GM10847 (cell line): ENCODE data around the gene RABGEF1.
A peak's percentile ranks its signal among the peaks of the same experiment; 100 is the strongest.

Experiments
- POLR2A ChIP-seq: IDR thresholded peaks from 2 replicates; pipeline ENCODE4 v1.6.1; 2011; ENCODE audit not compliant: insufficient read length; ENCODE audit errors: extremely low read depth

Gene RABGEF1

GRCh38 chr7:66740302-66740979, at the start of gene RABGEF1:
Gene RABGEF1, plus strand, starts transcription at chr7:66740733. Its CDS starts 31,167 bp downstream, at chr7:66771900.
- peak; percentile 60 for TF ChIP-seq POLR2A

- no peak for TF ChIP-seq POLR2A
These were observed 47.2 kb upstream of the RABGEF1 start for GRCh38 chr7:66693331-66693730.

GRCh38 chr7:66694286-66694685, 46.2 kb upstream of the RABGEF1 start:
- TF ChIP-seq POLR2A: no peak

GRCh38 chr7:66696774-66697191, 43.8 kb upstream of the RABGEF1 start:
- no peak for TF ChIP-seq POLR2A

GRCh38 chr7:66697449-66698438, 42.8 kb upstream of the RABGEF1 start:
- TF ChIP-seq POLR2A: no peak

GRCh38 chr7:66698652-66699205, 41.8 kb upstream of the RABGEF1 start:
- no peak for TF ChIP-seq POLR2A

GRCh38 chr7:66699998-66700397, 40.5 kb upstream of the RABGEF1 start:
- TF ChIP-seq POLR2A: no peak

- TF ChIP-seq POLR2A: no peak
These were observed 39.9 kb upstream of the RABGEF1 start for GRCh38 chr7:66700633-66701131.

GRCh38 chr7:66707825-66708224, 32.7 kb upstream of the RABGEF1 start:
- no peak for TF ChIP-seq POLR2A

- no peak for TF ChIP-seq POLR2A
These were observed 26.8 kb upstream of the RABGEF1 start for GRCh38 chr7:66713687-66714086.

GRCh38 chr7:66720561-66720960, 20.0 kb upstream of the RABGEF1 start:
- no peak for TF ChIP-seq POLR2A

- no peak for TF ChIP-seq POLR2A
These were observed 14.7 kb upstream of the RABGEF1 start for GRCh38 chr7:66725843-66726242.

GRCh38 chr7:66727058-66727457, 13.5 kb upstream of the RABGEF1 start:
- TF ChIP-seq POLR2A: no peak

GRCh38 chr7:66728571-66728970, 12.0 kb upstream of the RABGEF1 start:
- TF ChIP-seq POLR2A: no peak

- TF ChIP-seq POLR2A: no peak
These were observed 11.3 kb upstream of the RABGEF1 start for GRCh38 chr7:66729274-66729673.
